NCI-H82 treated with DMSO at 0.1 percent for 48 hours (cell line): ENCODE measurements around the gene LPCAT3.
"Not testable (repeated sequence)": the region's sequence is repeated elsewhere in the genome, so short reads cannot be mapped to it uniquely, and the experiment has no call there.

ENCODE experiments used
- DNase-seq: peaks from one replicate; lab custom pipeline; 2025; ENCODE audit not compliant: unreplicated experiment; lab: John Stamatoyannopoulos, UW

The LPCAT3 gene

GRCh38 chr12:7037411-7037810, 19.1 kb upstream of the LPCAT3 start:
- not testable (repeated sequence) for DNase-seq

GRCh38 chr12:7035463-7035862, 17.2 kb upstream of the LPCAT3 start:
- no peak for DNase-seq

- no peak for DNase-seq
Observed at GRCh38 chr12:7034464-7034863, 16.2 kb upstream of the LPCAT3 start.

GRCh38 chr12:7032990-7033389, 14.7 kb upstream of the LPCAT3 start:
- DNase-seq, result no peak

- DNase-seq, result no peak
Observed at GRCh38 chr12:7031306-7031705, 13.0 kb upstream of the LPCAT3 start.

- DNase-seq, result no peak
Observed at GRCh38 chr12:7026854-7027253, 8.6 kb upstream of the LPCAT3 start.

- no peak for DNase-seq
Observed at GRCh38 chr12:7023114-7023513, 4.8 kb upstream of the LPCAT3 start.

GRCh38 chr12:7021956-7022355, 3.7 kb upstream of the LPCAT3 start:
- DNase-seq, result no peak

- peak; percentile 68 for DNase-seq
Observed at GRCh38 chr12:7019043-7019569, 830 bp upstream of the LPCAT3 start.

GRCh38 chr12:7017870-7018349, 366 bp downstream of the LPCAT3 start:
- no peak for DNase-seq

GRCh38 chr12:7016958-7017571, 1.2 kb downstream of the LPCAT3 start:
- DNase-seq, result no peak

GRCh38 chr12:7015555-7016370, 2.5 kb downstream of the LPCAT3 start:
- no peak for DNase-seq

GRCh38 chr12:7013101-7013500, 5.2 kb downstream of the LPCAT3 start:
- no peak for DNase-seq

GRCh38 chr12:7012024-7012607, 6.2 kb downstream of the LPCAT3 start:
- no peak for DNase-seq

- DNase-seq, result not testable (repeated sequence)
Observed at GRCh38 chr12:7011398-7011797, 6.9 kb downstream of the LPCAT3 start.

- DNase-seq, result no peak
Observed at GRCh38 chr12:7009512-7009911, 8.8 kb downstream of the LPCAT3 start.

- no peak for DNase-seq
Observed at GRCh38 chr12:7008864-7009263, 9.4 kb downstream of the LPCAT3 start.

GRCh38 chr12:7006639-7007038, 11.6 kb downstream of the LPCAT3 start:
- DNase-seq, result no peak

GRCh38 chr12:7005311-7005710, 13.0 kb downstream of the LPCAT3 start:
- no peak for DNase-seq

- no peak for DNase-seq
Observed at GRCh38 chr12:7004840-7005239, 13.4 kb downstream of the LPCAT3 start.

- DNase-seq, result no peak
Observed at GRCh38 chr12:7004287-7004803, 13.9 kb downstream of the LPCAT3 start.
